DMS79 treated with DMSO at 0.1 percent for 48 hours (cell line): ENCODE measurements around the gene CD2AP.
A peak's percentile ranks its signal among the peaks of the same experiment; 100 is the strongest.
"Not testable (repeated sequence)": the region's sequence is repeated elsewhere in the genome, so short reads cannot be mapped to it uniquely, and the experiment has no call there.

Experiments used
- DNase-seq: peaks from one replicate; lab custom pipeline; 2025; lab: John Stamatoyannopoulos, UW

CD2AP gene

DNA sequence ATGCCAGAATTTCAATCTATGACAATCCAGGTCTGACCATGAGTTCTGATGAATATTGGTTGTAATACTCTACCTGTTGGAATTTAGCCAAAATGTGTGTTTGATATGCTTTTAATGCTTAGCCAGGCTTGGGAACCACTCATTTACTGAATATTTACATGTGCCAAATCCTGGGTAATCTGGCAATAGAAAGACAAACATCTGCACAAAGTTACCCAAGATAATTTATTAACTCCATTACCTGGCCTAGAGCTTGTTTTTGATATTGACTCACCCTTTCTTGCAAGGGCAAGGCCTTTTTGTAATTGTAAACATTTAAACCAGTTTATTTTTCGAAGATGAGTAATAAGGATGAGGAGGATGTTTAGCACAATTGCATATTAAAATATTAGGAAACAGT lies 13.5 kb upstream of the CD2AP start:
- DNase-seq = peak; percentile 10

DNA sequence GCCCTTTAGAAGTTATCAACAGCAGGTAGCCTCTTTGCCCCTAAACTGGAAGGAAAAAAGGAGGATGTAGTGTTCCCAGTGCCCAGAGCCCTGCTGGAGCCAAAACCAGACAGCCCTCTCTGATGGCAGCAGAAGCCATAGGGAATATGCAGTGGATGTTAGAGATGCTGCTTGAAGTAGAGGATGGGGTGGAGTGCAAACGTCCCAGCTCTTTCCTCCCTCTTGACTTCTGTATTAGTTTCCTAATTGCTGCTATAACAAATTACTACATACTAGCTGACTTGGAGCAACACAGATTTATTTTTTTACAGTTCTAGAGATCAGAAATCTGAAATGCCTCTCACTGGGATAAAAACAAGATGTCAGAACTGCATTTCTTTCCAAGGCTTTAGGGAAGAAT lies 12.5 kb upstream of the CD2AP start:
- DNase-seq = no peak

DNA sequence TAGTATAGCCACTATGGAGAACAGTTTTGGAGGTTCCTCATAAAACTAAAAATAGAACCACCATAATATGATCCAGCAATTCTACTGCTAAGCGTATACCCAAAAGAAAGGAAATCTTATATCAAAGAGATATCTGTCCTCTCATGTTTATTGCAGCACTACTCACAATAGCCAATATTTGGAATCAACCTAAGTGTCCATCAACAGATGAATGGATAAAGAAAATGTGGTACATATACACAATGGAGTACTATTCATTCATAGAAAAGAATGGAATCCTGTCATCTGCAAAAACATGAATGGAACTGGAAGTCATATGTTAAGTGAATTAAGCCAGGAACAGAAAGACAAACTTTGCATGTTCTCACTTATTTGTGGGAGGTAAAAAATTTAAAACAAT lies 5.7 kb upstream of the CD2AP start:
- DNase-seq = no peak

DNA sequence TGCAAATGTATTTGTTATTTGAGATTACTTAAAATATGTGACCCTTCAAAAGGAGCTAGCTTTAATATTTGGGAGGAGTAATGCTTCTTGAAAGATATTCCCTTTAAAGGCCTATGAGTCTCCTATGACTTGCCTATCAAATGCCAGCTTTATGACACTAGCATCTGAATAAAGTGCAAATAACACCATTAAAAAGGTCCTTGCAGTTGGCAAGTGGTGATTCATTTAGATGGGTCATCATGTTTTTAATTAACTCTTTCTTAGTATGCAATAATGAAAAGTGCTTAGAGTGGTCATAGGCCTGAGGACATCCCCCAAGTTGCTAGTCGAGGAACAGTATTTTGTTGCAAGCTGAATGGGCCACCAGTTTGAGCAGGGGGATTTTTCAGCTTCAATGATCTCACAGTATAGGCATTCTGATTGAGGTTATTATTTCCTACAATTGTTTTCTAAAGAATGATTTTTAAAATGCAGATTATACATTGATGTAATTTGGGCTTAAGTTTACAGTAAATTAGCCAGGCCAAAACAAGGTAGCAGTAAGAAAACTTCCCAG lies 3.7 kb upstream of the CD2AP start:
- no peak for DNase-seq

DNA sequence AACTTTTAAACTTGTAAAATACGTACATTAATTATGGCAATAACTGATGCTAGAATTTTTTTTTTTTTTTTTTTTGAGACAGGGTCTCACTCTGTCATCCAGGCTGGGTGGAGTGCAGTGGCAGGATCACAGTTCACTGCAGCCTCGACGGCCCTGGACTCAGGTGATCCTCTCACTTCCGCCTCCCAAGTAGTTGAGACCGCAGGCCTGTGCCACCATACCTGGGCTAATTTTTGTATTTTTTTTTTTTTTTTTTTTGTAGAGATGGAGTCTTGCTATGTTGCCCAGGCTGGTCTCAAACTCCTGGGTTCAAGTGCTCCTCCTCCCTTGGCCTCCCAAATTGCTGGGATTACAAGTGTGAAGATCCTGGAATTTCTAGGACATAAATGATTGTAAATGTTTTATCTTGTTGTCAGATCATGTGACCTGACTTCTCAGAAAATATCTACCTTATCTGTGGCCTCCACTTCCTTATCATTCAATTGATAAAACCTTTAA lies 2.2 kb upstream of the CD2AP start:
- no peak for DNase-seq

DNA sequence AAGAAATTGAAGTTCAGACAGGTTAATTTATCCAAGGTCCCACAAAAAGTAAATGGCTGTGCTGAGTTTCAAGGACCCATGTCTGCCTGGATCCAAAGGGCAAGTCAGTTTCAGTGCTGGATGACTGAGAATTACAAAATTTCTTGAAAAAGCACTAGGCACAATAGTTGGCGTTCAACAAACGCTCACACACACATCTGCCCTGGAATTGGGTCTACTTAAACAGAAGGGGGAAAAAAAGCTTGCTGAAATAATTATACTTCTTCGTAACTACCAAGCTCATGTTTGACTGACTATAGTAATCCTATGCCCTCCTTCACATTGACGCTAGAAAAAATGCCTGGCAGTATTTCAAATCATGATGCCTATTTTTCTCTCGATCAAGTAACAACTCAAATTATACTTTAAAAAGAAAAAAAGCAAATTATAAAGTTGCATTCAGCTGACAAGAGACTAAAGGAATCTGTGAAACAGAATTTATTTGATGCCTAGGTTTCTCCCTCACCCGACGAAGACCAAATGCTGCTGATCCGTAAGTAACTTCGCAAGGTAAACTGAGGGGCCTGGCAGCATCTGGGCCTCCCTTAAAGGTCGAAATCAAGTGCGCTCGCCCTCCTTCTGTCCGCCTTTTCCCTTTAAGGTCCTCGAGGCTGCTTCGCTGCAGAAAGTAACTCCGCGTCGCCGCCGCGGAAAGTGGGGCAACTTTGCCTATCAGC lies 650 bp upstream of the CD2AP start:
- peak; percentile 43 for DNase-seq

DNA sequence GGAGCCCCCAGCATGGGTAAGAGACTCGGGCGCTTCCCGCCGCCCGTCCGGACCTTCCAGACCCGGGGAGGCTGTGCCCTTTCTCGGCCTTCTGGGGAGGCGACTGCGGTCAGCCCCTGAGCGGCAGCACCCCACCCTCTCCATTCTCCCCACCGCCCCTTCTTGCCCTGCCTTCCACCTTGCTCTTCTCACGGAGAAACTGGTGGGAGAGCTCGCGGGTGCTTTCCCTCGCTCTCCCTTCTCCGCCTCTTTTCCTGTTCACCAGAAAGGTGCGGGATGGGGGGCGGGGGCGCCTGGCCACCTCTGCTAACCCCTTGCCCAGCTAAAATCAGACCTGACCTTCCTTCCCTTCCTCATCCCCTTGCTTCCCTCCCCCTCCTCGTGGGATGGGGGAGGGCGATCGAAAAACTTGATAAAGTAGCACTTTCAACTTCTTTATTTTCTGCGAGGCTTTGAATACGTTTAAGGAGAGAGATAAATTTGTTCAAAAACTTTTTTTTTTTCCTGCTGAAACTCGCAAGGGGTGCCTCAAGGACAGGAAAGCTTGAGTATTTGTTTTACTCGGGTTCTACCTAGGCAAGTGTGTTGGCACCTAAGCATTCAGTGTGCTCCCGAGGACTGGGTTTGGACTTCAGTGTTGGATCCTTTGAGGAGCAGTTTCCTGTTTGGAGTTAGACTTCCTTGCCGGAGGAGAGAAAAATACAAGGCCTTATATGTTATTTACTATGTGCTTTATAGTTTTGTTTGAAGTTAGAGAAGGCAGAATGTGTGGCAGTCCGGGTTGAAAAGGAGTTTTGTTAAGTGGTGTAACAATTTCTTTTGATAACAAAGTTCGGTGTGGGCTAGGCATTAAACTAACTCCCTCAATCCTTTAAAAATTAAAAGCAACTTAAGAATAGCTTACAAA lies 897 bp downstream of the CD2AP start:
- DNase-seq = peak; percentile 47

DNA sequence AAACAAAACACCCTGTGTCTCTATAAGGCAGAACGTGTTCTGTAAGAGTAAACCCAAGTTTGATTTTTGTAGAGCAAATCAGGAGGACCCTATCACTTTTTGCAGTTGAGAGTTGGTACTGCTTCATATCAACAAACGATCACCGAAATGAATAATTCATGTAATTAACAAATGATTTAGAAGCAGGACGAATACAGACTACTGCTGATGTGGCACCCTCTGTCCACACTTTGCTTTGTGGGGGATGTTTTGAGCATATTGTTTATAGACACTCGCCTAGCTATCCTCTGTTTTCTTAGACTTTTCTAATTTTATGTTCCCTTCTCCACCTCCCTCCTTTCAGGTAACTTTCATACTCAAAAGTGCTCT lies 1.5 kb downstream of the CD2AP start:
- DNase-seq = peak; percentile 22

DNA sequence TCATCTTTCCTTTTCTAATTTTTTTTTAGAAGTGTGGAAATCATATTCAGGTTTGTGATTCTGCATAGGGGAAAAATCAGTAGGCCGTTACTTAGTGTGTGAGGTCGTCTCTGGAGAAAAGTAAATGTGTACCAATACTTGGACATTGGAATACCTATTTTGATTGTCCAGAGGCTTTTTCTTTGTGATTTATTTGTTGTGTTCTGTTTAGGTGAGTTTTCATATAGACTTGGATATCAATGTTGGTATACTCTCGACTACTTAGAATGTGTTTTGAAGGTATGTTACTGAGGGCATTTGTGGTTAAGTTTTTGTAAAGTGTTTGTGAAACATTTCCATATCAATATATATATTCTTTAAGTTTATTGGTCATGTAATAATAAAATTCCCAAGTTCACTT lies 2.3 kb downstream of the CD2AP start:
- DNase-seq = no peak

DNA sequence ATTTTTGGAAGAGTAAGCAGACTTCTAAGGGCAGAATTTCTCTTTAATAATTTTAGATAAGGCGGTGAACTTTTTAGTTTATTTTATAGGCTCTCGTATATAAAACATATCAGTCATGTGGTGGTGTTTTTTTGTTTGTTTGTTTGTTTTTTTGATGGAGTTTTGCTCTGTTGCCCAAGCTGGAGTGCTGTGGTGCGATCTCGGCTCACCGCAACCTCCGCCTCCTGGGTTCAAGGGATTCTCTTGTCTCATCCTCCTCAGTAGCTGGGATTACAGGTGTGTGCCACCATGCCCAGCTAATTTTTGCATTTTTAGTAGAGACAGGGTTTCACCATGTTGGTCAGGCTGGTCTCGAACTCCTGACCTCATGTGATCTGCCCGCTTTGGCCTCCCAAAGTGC lies 3.6 kb downstream of the CD2AP start:
- not testable (repeated sequence) for DNase-seq

DNA sequence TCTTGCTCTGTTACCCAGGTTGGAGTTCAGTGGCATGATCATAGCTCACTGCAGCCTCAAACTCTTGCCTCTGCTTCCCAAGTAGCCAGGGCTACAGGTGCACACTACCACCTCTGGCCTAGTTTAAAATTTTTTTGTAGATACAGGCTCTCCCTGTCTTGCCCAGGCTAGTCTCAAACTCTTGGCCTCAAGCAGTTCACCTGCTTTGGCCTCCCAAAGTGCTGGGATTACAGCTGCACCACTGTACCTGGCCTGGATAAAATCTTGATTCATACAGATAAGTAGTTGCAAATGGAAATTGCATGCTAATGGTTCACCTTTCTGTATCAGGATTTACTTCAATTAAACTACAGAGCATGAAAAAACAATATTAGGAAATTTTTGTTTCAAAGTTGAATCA lies 4.2 kb downstream of the CD2AP start:
- DNase-seq = no peak

DNA sequence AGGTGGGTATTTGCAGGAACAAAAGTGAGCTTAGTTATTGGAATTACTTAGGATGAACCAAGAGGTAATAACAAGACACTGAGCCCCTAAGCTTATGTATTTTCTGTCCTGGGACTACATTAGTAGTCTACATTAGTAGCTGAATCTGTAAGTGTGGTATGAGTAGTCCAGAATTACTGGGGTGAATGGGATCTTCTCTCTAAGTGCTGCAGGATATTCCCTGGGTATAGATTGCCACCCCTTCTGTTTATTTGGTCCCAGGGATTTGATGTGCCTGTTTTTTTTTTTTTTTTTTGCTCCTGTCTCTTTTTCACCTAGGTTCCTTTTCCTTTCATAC lies 5.9 kb downstream of the CD2AP start:
- DNase-seq = no peak

DNA sequence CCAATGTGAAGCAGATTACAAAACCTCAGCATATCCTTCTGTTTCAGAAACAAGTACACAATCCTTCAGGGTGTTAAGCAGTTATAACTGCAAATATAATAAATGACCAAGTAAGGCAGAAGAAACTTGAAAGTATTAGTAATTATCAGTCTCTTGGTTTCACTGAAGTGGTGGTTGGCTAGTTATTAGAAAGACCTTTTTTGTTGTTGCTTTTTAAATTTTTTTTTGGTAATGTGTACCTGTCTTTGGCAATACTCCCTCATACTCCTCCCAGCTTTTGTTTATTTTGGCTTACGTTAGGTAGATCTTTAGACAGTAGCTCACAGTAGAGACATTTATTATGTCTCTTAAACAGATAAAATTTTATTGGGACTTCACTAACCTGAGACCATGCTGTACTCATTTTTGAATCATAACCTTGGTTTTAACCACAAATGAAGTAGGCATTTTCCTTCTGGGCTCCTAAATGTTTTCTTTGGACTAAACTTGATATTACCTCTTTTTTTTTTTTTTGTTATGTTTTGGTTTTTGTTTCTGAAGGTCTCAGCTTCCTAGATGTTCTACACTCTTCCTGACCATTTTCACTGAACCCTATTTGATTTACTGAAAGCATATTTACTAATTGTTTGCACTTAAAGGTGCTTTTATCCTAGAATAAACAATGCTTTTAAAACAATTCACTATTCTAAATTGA lies 6.4 kb downstream of the CD2AP start:
- DNase-seq = peak; percentile 34

DNA sequence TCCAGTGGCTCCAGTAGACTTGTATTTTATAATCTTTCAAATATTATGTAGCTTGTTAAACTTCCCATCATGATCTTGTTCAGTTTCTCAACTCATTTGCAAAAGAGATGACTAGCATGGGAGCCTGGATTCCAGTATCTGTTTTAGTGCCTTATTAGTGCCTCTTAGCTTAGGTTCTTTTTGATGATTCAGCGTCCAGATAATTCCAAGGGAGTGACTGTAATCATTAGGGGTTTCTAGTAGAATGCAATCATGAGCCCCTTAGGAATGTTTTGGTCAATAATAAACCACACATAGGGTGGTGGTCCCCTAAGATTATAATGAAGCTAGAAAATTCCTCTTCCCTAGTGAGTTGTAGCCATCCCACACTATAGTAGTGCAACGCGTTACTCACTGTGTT lies 7.0 kb downstream of the CD2AP start:
- no peak for DNase-seq

DNA sequence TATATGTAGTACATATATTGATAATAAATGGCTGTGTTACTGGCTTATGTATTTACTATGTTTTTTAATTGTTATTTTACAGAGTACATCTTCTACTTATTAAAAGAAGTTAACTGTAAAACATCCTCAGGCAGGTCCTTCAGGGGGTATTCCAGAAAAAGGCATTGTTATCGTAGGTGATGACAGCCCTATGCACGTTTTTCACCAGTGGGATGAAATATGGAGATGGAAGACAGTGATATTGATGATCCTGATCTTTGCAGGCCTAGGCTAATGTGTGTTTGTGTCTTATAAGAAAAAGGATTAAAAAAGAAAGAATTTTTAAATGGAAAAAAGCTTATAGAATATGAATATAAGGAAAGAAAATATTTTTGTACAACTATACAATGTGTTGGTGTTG lies 7.5 kb downstream of the CD2AP start:
- no peak for DNase-seq

DNA sequence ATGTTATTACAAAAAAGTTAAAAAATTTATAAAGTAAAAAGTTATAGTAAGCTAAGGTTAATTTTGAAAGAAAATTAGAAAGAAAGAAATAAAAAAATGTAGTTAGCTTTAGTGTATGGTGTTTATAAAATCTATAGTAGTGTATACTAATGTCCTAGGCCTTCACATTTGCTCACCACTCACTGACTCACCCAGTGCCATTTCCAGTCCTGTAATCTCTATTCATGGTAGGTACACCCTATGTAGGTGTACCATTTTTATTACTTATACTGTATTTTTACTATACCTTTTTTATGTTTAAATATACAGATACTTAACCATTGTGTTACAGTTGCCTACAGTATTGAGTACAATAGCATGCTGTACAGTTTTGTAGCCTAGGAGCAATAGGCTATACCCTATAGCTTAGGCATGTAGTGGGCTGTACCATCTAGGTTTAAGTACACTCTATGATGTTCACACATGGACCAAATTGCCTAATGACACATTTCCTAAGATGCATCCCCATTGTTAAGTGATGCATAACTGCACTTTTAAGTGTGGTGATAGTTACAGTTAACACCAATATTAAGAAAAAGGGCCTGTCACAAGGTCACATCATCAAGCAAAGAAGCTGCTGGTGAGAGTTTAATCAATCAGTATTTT lies 8.0 kb downstream of the CD2AP start:
- no peak for DNase-seq

DNA sequence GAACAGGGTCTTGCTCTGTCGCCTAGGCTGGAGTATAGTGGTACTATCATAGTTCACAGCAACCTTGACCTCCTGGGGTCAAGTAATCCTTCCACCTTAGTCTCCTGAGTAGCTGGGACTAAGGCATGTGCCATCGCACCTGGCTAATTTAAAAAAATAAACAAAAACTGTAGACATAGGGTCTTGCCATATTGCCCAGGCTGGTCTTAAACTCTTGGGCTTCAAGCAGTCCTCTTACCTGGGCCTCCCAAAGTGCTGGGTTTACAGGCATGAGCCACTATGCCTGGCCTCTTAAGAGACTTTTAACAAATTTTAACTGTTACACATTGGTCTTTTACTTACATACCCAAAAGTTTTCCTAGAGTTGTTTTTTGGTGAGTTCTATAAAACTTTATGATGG lies 12.4 kb downstream of the CD2AP start:
- no peak for DNase-seq

DNA sequence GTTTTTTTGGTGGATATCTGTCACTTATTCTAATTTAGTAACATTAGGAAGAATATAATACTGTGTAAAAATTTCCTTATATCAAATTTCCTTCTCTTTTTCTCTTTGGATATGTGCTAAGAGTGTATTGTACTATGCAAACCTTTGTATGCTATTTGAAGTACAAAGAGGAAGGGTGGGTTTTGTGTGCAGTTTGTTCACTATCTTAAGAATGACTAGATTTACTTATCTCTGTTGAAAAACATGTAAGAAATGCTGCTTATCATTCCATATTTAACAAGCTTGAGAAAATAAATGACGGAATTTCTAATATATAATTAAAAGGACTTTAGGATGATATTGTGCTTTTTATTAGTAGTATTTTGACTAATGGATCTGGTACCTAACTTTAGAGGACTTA lies 13.1 kb downstream of the CD2AP start:
- no peak for DNase-seq

DNA sequence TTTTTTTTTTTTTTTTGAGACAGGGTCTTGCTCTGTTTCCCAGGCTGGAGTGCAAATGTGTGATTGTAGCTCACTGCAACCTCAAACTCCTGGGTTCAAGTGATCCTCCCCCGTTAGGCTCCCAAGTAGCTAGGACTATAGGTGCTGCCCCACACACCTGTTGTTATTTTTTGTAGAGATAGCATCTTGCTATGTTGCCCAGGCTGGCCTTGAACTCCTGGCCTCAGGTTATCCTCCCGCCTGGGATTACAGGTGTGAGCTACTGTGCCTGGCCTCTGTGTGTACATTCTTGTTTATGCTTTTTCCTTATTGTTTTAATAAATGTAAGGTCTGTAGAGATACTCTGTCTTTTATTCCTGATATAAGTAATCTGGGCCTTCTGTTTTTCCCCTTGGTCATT lies 14.8 kb downstream of the CD2AP start:
- no peak for DNase-seq

DNA sequence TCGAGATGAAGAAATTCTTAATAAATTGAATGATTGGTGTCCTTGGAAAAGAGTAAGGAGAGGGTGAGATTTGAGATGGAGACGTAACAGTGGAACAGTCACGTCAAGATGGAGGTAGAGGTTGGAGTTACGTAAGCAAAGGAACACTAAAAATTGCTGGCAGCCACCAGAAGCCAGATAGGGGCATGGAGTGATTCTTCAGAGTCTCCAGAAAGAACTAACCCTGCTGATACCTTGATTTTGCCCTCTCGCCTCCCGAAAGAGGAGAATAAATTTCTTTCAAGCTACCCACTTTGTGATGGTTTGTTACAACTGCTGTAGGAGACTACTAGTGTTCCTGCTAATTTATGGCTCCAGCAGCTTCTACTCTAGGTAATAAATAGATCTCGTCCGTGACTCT lies 17.6 kb downstream of the CD2AP start:
- DNase-seq = no peak

DNA sequence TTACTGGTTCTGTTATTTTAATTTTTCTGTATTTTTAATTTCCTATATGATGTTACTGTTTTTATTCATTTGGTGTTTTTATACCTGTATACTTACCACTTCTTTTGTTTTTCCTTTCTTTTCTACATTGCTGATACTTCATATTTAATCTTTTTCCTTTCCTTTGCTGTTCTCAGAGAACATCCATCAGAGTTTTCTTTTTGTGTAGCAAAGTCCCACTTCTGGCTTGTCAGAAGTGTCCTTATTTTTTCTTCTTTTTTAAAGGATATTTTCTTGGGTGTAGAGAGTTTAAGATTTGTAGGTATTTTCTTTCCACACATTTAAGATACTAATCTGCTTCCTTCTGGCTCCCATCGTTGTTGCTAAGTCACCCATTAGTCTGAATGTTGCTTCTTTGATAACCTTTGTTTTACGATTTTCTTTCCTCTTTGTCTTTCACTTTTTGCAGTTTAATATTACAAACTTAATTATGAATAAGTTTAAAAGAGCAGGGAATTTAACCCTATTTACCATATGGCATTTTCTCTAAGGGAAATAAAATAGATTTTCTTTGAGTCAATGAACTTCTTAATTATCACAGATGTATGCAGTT lies 18.5 kb downstream of the CD2AP start:
- no peak for DNase-seq
